Fibroblast of mammary gland (primary cell): ENCODE results near the gene GMPR.

Experiments
- DNase-seq: peaks from one replicate; pipeline ENCODE4 v3.0.0-alpha.2; 2010; ENCODE audit warnings: low read depth
- H3K4me3 ChIP-seq: 2 replicates; pipeline ENCODE4 v1.5.1; 2011; ENCODE audit warnings: low read depth, mild to moderate bottlenecking, low read length, moderate library complexity; ENCODE audit not compliant: control insufficient read depth
- CTCF ChIP-seq: conservative IDR thresholded peaks from 2 replicates; pipeline ENCODE4 v1.5.1; 2011; ENCODE audit warnings: low read depth, low read length, inconsistent platforms; ENCODE audit not compliant: control insufficient read depth, insufficient read depth

The GMPR gene

GRCh38 chr6:16272201-16272600 lies 33.8 kb downstream of the GMPR start:
- H3K4me3 ChIP-seq: no peak overlapping the region
- no peak for TF ChIP-seq CTCF
- no peak for DNase-seq

GRCh38 chr6:16273256-16273655 lies 34.9 kb downstream of the GMPR start:
- no peak for TF ChIP-seq CTCF
- H3K4me3 ChIP-seq: no peak overlapping the region
- DNase-seq: peak; percentile 11

GRCh38 chr6:16274483-16274882 lies 36.1 kb downstream of the GMPR start:
- H3K4me3 ChIP-seq: no peak overlapping the region
- no peak for TF ChIP-seq CTCF
- DNase-seq: no peak

GRCh38 chr6:16274885-16275589 lies 36.6 kb downstream of the GMPR start:
- no peak for DNase-seq
- H3K4me3 ChIP-seq: no peak overlapping the region
- no peak for TF ChIP-seq CTCF

- peak; percentile 42 for TF ChIP-seq CTCF
- DNase-seq: peak; percentile 79
- H3K4me3 ChIP-seq: no peak overlapping the region
Observed at GRCh38 chr6:16277101-16277981, 39.0 kb downstream of the GMPR start.

- DNase-seq: no peak
- TF ChIP-seq CTCF: no peak
- no peak overlapping the region for H3K4me3 ChIP-seq
Observed at GRCh38 chr6:16278048-16278724, 39.8 kb downstream of the GMPR start.
